PC-9 (cell line): ENCODE measurements around the gene TMEFF2. TPM values are rescaled to one million over a fixed set of nuclear protein-coding genes. Genes with fewer than 3 reads are reported as not detected.

ENCODE experiments used
- BruUV-seq: library from RNA; stranded (reverse); fragments of 400-500 nt; replicated peaks from 2 replicates; lab custom pipeline; 2021; lab: Mats Ljungman, UMichigan
- CTCF ChIA-PET: fragments of 300-600 bp; sonication (Branson Sonifier 250); formaldehyde crosslinking; loops from one replicate; lab custom pipeline; 2022; ENCODE audit warnings: antibody characterized with exemption; lab: Charles Lee
- POLR2A ChIA-PET: fragments of 300-600 bp; sonication (Branson Sonifier 250); formaldehyde crosslinking; loops from one replicate; lab custom pipeline; 2022; ENCODE audit warnings: antibody characterized with exemption; ENCODE audit not compliant: unreplicated experiment; lab: Charles Lee
- DNase-seq, 2 experiments: peaks; one replicate each; pipeline versions ENCODE4 v3.0.0 to v3.0.0-alpha.2; 2015 to 2022; ENCODE audit warnings: mixed read lengths in 1 of 2
- H2AFZ ChIP-seq: fragments of 200-600 bp; sonication (generic); 2 replicates; pipeline ENCODE4 v1.8.1; 2017; ENCODE audit warnings: antibody characterized with exemption
- H3F3A ChIP-seq: fragments of 200-600 bp; sonication (generic); 2 replicates; pipeline ENCODE4 v1.8.1; 2017; ENCODE audit warnings: antibody characterized with exemption, mild to moderate bottlenecking, low read depth; ENCODE audit not compliant: insufficient read depth
- H3K27ac ChIP-seq: fragments of 200-600 bp; sonication (generic); 2 replicates; pipeline ENCODE4 v1.6.1; 2016; ENCODE audit warnings: mixed run types
- H3K27me3 ChIP-seq: fragments of 200-600 bp; sonication (generic); 2 replicates; pipeline ENCODE4 v1.6.1; 2016; ENCODE audit warnings: low read depth, mixed run types; ENCODE audit not compliant: insufficient read depth
- H3K36me3 ChIP-seq: fragments of 200-600 bp; sonication (generic); 2 replicates; pipeline ENCODE4 v1.6.1; 2016; ENCODE audit warnings: low read depth, mixed run types
- H3K4me1 ChIP-seq: fragments of 200-600 bp; sonication (generic); replicated peaks from 2 replicates; pipeline ENCODE4 v1.6.1; 2016; ENCODE audit warnings: mixed run types; ENCODE audit not compliant: insufficient read depth
- H3K4me2 ChIP-seq: fragments of 200-600 bp; sonication (generic); 2 replicates; pipeline ENCODE4 v1.6.1; 2017; ENCODE audit warnings: mixed run types
- H3K4me3 ChIP-seq: fragments of 200-600 bp; sonication (generic); 2 replicates; pipeline ENCODE4 v1.6.1; 2016; ENCODE audit warnings: mixed run types
- H3K79me2 ChIP-seq: fragments of 200-600 bp; sonication (generic); 2 replicates; pipeline ENCODE4 v1.6.1; 2017; ENCODE audit warnings: low read depth, mixed run types
- H3K9me2 ChIP-seq: fragments of 200-600 bp; sonication (generic); 2 replicates; pipeline ENCODE4 v1.8.1; 2017; ENCODE audit warnings: mild to moderate bottlenecking; ENCODE audit not compliant: insufficient read depth
- H3K9me3 ChIP-seq: fragments of 200-600 bp; sonication (generic); 2 replicates; pipeline ENCODE4 v1.8.1; 2016; ENCODE audit warnings: low read depth; ENCODE audit not compliant: insufficient read depth
- H4K20me1 ChIP-seq: fragments of 200-600 bp; sonication (generic); 2 replicates; pipeline ENCODE4 v1.8.1; 2017; ENCODE audit not compliant: insufficient read depth
- EZH2 ChIP-seq: fragments of 200-600 bp; sonication (generic); IDR thresholded peaks from 2 replicates; pipeline ENCODE4 v1.8.0; 2017; ENCODE audit warnings: antibody characterized with exemption, low read depth
- intact Hi-C: fragments of 100-400 bp; cut with micrococcal nuclease; formaldehyde crosslinking; loops from one replicate; pipeline ENCODE4 v1.10.0; 2022; ENCODE audit not compliant: unreplicated experiment
- total RNA-seq: library from RNA; stranded (reverse); gene quantifications from 2 replicates; pipeline ENCODE4 v1.2.3, GENCODE V29; 2021
- TF ChIP-seq, protein P1 (sequence below): fragments of 200-600 bp; sonication (generic); conservative IDR thresholded peaks from 2 replicates; pipeline ENCODE4 v1.6.1; 2017; ENCODE audit warnings: mixed run types, antibody characterized with exemption, mild to moderate bottlenecking, moderate library complexity

Gene TMEFF2
- total RNA-seq, 1 experiment from 2014 or later, result not detected

DNA sequence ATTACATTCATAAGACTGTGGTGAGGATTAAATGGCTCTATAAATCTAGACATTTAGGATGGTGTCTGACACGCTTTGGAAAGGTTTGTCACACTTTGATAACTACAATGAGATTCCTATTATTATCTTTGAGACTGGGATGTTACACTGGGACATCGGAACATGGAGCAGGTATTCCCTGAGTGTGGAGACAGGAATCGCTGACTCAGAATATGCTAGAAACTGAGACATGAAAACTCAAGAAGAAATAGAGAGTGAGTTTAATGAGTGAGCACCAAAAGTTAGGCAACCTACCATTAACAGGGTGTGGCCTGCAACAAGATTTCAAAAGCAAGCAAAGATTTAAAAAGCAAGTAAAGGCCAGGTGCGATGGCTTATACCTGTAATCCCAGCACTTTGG, 145.4 kb downstream of the TMEFF2 start:
- TF ChIP-seq EZH2, result no peak
- TF ChIP-seq, protein P1, sequence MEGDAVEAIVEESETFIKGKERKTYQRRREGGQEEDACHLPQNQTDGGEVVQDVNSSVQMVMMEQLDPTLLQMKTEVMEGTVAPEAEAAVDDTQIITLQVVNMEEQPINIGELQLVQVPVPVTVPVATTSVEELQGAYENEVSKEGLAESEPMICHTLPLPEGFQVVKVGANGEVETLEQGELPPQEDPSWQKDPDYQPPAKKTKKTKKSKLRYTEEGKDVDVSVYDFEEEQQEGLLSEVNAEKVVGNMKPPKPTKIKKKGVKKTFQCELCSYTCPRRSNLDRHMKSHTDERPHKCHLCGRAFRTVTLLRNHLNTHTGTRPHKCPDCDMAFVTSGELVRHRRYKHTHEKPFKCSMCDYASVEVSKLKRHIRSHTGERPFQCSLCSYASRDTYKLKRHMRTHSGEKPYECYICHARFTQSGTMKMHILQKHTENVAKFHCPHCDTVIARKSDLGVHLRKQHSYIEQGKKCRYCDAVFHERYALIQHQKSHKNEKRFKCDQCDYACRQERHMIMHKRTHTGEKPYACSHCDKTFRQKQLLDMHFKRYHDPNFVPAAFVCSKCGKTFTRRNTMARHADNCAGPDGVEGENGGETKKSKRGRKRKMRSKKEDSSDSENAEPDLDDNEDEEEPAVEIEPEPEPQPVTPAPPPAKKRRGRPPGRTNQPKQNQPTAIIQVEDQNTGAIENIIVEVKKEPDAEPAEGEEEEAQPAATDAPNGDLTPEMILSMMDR, result no peak
- Histone ChIP-seq H3K36me3 (no peaks in the 10 kb centered on the region), H3K9me2 (no peaks in the 10 kb centered on the region), H3K4me2 (no peak overlapping the region), H3K27ac (no peak overlapping the region), H3K4me1 (no peaks in the 10 kb centered on the region), H3K4me3 (no peak overlapping the region), H3K27me3 (no peaks in the 10 kb centered on the region), H3K9me3 (no peaks in the 10 kb centered on the region), H3K79me2 (no peaks in the 10 kb centered on the region), H4K20me1 (no peaks in the 10 kb centered on the region), H2AFZ (no peak overlapping the region), H3F3A (no peaks in the 10 kb centered on the region)
- intact Hi-C loops, result no loop called here
- BruUV-seq, result no TSS peak
- ChIA-PET POLR2A (no interaction called here), CTCF (no interaction called here)
- no peak for DNase-seq

GRCh38 chr2:192047315-192048107, 147.2 kb downstream of the TMEFF2 start:
- H3K9me3 ChIP-seq, result no peaks in the 10 kb centered on the region
- H3K27ac ChIP-seq, result no peak overlapping the region
- no peak for TF ChIP-seq EZH2
- TF ChIP-seq, protein P1, result no peak
- no peak overlapping the region for H3K4me3 ChIP-seq
- no peaks in the 10 kb centered on the region for H3K36me3 ChIP-seq
- no peaks in the 10 kb centered on the region for H3F3A ChIP-seq
- no peak overlapping the region for H2AFZ ChIP-seq
- no peaks in the 10 kb centered on the region for H3K4me1 ChIP-seq
- no peak overlapping the region for H3K4me2 ChIP-seq
- ChIA-PET POLR2A (no interaction called here), CTCF (no interaction called here)
- H3K79me2 ChIP-seq, result no peaks in the 10 kb centered on the region
- no peaks in the 10 kb centered on the region for H3K9me2 ChIP-seq
- intact Hi-C loops, result no loop called here
- no peaks in the 10 kb centered on the region for H3K27me3 ChIP-seq
- no peak for DNase-seq
- BruUV-seq, result no TSS peak
- no peaks in the 10 kb centered on the region for H4K20me1 ChIP-seq

GRCh38 chr2:192044496-192044895, 150.2 kb downstream of the TMEFF2 start:
- H3K27me3 ChIP-seq, result no peaks in the 10 kb centered on the region
- H3K9me3 ChIP-seq, result no peaks in the 10 kb centered on the region
- H3K9me2 ChIP-seq, result no peaks in the 10 kb centered on the region; the same call in 1 of the 2 replicates
- H2AFZ ChIP-seq, result no peak overlapping the region
- H4K20me1 ChIP-seq, result no peaks in the 10 kb centered on the region
- DNase-seq, result no peak
- no peaks in the 10 kb centered on the region for H3F3A ChIP-seq
- H3K4me1 ChIP-seq, result no peaks in the 10 kb centered on the region
- no peak overlapping the region for H3K27ac ChIP-seq
- POLR2A ChIA-PET, result no interaction called here
- H3K79me2 ChIP-seq, result no peaks in the 10 kb centered on the region
- H3K36me3 ChIP-seq, result no peaks in the 10 kb centered on the region
- H3K4me2 ChIP-seq, result no peak overlapping the region
- no peak overlapping the region for H3K4me3 ChIP-seq
- intact Hi-C loops, result no loop called here
- no TSS peak for BruUV-seq
- CTCF ChIA-PET, result no interaction called here
- TF ChIP-seq, protein P1, result no peak
- TF ChIP-seq EZH2, result no peak
